NCI-H2171 treated with DMSO at 0.1 percent for 48 hours (cell line): ENCODE measurements around the gene ATP6V1G3.
"Not testable (repeated sequence)": the region's sequence is repeated elsewhere in the genome, so short reads cannot be mapped to it uniquely, and the experiment has no call there.

Experiments used
- DNase-seq: peaks from one replicate; lab custom pipeline; 2025; lab: John Stamatoyannopoulos, UW

The ATP6V1G3 gene

DNA sequence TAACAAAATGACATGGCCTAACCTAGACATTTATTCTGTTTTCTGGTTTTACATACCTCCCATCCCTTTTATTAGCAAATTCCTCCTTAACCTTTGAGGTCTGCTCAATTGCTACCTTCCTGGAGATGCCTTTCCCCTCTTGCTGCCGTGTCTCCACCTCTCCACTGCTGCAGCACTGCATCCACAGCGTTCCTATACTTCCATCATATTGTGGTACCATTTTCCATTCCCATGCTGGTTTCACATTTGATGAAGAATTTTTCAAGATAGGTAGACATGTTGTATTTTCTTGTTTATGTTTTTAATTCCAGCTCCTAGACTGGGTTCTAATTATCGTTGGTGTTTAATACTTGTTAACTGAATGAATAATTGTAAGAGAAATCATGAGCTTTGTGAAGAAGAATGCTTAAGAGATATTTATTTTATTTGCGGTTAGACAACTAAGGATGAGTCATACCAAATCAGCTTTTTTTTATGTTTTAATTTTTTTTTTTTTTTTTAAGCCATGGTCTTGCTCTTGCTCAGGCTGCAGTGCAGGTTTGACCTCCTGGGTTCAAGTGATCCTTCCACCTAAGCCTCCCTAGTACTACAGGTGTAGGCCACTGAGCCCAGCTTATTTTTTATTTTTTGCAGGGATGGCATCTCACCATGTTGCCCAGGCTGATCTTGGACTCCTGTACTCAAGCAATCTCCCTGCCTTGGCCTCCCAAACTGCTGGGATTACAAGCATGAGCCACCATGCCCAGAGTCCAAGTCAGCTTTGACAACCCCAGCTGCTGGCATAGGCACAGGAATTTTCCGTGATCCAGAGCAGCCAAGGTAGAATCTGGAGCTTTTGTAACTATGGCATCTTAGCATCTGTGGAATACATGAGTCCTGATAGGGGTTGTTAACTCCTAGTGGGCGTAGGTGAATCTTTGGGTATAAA, 44.0 kb downstream of the ATP6V1G3 start:
- no peak for DNase-seq

DNA sequence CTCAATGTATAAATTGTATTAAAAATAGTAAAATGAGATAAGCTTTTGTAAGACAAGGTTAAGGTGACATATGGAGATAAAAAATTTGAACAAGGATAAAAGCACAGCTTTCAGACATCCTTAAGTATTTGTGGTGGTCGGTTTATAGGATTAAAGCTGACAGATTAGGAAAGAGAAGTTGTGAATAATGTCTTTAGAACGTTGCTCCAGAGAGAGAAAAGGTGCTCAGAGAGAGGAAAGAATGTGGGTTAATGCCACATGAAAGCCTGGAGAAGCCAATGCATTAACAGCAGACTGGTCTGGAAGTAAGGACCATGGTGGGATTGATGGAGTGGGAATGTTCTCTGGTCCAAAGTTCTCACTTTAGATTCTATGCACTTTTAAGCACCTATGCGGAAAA, 44.8 kb downstream of the ATP6V1G3 start:
- no peak for DNase-seq

DNA sequence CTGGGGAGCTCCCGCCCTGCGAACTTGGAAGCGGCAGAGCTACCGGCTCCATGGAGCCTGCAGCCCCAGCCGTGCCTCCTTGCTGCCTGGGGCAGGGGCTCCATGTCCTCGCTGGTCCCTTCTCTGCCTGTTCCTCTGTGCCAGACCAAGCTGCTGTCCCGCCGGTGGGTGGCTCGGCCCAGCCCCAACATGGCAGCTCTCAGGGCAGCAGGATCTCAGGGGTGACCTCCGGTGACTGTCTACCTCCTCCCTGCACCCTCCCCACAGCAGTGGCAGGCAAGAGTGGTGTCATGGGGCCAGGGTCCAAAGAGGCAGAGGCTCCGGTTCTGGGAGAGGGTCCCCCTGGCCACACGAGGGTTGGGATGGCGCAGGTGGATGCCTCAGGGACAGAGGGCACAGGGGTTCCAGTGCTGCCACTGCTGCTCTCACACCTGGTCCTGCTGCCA, 45.8 kb downstream of the ATP6V1G3 start:
- DNase-seq = no peak

DNA sequence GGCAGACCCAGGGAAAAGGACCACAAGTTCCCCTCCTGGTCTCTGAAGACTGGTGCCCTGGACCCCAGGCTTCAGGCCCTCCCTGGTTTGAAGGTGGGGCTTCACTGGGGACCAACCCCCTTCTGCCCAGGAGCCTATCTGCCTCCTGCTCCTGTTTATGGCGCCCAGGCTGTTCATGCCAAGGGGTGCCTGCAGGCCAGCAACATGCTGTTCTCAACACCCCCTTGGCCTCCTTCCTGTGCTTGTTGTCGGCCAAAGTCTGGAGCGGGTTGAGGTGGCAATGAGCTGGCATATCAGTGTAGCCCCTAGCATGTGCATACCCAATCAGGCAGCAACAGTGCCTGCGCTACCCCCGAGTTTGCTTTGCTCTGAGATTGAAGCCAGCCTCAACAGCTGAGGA, 46.3 kb downstream of the ATP6V1G3 start:
- DNase-seq = no peak

DNA sequence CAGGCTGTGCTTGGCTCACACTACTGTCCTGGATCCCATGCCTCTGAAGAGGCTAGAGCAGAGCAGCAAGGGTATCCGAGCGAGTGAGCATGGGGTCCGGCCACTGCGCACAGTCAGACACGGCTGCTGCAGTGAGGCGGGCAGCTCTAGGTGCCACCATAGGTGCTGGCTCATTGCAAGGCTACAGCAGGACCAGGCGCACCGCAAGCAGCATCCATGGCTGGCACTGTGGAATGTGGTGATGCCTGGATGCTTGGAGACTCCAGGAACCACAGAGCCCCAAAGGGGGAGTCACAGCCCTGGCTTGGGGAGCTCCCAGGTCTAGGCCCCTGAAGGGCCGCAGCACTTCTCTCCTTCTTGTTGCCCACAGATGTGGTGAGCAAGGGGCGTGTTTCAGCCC, 47.2 kb downstream of the ATP6V1G3 start:
- no peak for DNase-seq

GRCh38 chr1:198492872-198493271, 47.6 kb downstream of the ATP6V1G3 start:
- DNase-seq = no peak

- no peak for DNase-seq
Measured at GRCh38 chr1:198491596-198491995, 48.9 kb downstream of the ATP6V1G3 start.

- no peak for DNase-seq
Measured at GRCh38 chr1:198491028-198491427, 49.5 kb downstream of the ATP6V1G3 start.

DNA sequence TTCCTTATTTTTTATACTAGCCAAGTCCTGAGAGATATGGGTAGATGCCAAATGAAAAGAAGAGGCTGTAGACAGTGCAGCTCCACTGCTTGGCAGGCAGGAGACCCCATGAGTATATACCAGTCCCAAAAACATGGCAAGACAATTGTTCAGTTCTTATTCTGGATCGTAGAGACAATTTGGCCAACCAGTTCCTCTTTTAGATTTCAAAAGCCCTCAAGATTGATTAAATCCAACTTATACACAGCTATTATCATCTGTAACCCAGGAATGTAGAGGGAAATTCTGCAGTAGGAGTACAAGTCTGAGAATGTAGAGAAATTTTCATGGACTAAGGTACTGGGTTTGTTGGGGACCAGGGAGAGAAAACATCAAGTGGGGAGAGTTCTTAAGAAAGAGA, 50.3 kb downstream of the ATP6V1G3 start:
- no peak for DNase-seq

- DNase-seq = no peak
Measured at GRCh38 chr1:198486903-198487302, 53.6 kb downstream of the ATP6V1G3 start.

DNA sequence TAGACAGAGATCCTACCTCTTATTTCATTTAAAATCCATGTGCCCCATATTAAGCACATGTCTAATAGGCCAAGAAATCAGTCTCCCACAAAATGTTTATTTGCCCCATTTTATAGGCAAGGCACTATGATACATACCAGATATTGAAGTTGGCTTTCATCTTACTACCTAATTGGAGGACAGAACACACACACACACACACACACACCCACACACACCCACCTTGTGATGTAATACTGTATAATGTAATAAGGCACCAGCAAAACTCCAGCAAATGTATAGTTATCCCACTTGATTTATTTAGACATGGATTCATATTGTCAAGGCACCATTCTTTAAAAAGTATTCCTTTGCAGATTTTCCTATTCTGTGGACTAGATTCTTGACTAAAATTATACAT, 56.8 kb downstream of the ATP6V1G3 start:
- no peak for DNase-seq

DNA sequence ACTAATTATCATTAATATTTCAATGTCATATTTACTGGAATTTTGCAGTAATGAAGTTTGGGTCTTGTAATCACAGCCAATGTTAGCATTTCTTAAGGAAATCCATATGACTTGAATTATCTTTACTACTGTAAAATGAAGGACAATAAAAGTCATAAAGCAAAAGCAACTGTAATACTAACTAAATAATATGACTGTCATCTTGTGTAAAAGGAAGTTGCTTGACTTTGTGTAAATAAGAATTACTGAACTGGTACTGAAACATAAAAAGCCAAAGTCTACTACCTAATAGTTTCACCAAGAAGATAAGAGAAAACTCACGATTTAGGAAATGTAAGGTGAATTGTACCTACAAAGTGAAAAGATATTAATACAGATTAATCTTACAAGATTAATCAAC, 57.5 kb downstream of the ATP6V1G3 start:
- DNase-seq = no peak

DNA sequence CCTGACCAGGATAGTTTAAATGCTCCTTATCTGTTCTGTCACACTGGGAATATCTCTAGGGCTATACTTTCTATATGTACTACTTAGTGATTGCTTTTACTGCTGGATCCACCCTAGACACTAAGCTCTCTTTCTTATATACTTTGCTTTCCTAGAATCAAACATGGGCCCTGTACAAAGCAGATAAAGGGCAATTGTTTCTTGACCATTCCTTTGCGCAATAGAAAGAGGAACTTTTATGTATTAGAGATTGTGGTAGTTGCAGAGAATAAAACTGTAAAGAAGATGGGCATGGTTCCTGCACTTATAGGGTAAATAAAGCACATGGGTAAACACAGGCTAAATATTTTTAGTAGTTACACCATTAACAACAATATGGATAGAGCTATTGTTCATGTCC, 58.8 kb downstream of the ATP6V1G3 start:
- DNase-seq = no peak

DNA sequence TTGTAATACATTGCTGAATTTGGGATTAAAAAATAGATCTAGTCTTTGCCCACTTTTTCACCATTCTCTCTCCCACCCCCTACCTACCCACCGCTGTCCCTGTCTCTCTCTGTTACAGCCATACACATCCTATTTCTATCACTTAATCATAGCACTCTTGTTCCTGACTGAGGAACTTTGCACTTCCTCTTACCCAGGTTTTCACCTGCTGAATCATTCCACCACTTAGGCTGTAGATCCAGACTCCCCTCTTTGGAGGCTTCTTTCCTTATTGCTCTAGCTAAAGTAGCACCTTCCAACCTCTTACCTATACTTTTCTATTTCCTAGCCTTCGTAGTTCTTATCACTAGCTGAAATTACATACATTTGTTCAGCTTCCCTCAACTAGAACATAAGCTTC, 59.6 kb downstream of the ATP6V1G3 start:
- no peak for DNase-seq

DNA sequence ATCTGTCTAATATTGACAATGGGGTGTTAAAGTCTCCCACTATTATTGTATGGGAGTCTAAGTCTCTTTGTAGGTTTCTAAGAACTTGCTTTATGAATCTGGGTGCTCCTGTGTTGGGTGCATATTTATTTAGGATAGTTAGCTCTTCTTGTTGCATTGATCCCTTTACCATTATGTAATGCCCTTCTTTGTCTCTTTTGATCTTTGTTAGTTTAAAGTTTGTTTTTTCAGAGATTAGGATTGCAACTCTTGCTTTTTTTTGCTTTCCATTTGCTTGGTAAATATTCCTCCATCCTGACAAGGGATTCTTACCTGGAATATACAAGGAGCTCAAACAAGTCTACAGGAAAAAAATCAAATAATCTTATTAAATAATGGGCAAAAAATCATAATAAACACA, 63.1 kb downstream of the ATP6V1G3 start:
- not testable (repeated sequence) for DNase-seq
